Erythroblast (primary cell): ENCODE results near the gene PUS1.

Source experiments
- GATA1 ChIP-seq: IDR thresholded peaks from 2 replicates; pipeline ENCODE4 v1.6.1; 2011; ENCODE audit warnings: low read depth, mild to moderate bottlenecking, control low read depth, low read length, moderate library complexity
- POLR2A ChIP-seq: IDR thresholded peaks from 2 replicates; pipeline ENCODE4 v1.6.1; 2011; ENCODE audit warnings: mild to moderate bottlenecking, low read length

DNA sequence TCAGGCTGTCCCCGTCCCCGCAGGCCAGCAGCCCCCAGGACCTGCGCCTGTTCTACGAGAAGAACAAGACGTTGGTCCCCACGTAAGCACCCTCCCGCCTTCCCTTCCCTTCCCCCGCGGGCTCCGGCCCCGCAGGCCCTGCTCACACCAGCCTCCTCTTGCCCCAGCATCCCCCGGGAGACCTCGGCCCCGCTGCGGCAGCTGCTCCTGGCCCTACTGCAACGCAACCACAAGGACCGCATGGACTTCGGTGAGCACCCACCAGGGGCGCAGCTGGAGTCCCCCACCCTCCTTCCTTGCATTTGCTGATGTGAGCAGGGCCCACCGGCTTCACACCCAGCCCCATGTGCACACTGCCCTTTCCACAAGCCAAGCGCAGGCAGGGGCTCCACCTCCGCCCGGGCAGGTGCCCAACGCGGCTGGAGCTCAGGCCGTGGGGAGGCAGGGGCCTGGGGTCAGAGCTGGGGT, 19.3 kb upstream of the PUS1 start:
- TF ChIP-seq POLR2A (no peak), GATA1 (no peak)
